ENCODE results near the gene CLNK. TPM values are rescaled to one million over a fixed set of nuclear protein-coding genes. Genes with fewer than 3 reads are reported as not detected.

The CLNK gene
- total and polyA plus RNA-seq, 12 donors, result 0.15 to 0.62 TPM; not detected in 10

- H3K36me3 ChIP-seq, result no peaks in the 10 kb centered on the region
- DNase-seq, result no peak
- WGBS, 2 donors, result 89 to 94% methylated on average over 4 of the region's 4 CpGs
- peaks cover 0 to 18% (median 8%) of the 10 kb centered on the region in 9 donors for H3K4me1 ChIP-seq
- peaks cover 6 to 77% (median 42%) of the 10 kb centered on the region in 7 donors for H3K27me3 ChIP-seq
- no peak overlapping the region for H3K4me3 ChIP-seq
- intact Hi-C loops (cut with DNase I), result loop anchor here in 6 of 10 donors (5.0 to 10.0 kb wide), 4 partner anchors 72 to 92 kb away; no protein-coding TSS in a partner anchor
- TF ChIP-seq, protein P1, sequence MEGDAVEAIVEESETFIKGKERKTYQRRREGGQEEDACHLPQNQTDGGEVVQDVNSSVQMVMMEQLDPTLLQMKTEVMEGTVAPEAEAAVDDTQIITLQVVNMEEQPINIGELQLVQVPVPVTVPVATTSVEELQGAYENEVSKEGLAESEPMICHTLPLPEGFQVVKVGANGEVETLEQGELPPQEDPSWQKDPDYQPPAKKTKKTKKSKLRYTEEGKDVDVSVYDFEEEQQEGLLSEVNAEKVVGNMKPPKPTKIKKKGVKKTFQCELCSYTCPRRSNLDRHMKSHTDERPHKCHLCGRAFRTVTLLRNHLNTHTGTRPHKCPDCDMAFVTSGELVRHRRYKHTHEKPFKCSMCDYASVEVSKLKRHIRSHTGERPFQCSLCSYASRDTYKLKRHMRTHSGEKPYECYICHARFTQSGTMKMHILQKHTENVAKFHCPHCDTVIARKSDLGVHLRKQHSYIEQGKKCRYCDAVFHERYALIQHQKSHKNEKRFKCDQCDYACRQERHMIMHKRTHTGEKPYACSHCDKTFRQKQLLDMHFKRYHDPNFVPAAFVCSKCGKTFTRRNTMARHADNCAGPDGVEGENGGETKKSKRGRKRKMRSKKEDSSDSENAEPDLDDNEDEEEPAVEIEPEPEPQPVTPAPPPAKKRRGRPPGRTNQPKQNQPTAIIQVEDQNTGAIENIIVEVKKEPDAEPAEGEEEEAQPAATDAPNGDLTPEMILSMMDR (IDR thresholded peaks at IDR 0.05), result no peak
- H3K27ac ChIP-seq, result no peak overlapping the region
- no peak for ATAC-seq
- no peaks in the 10 kb centered on the region for H3K9me3 ChIP-seq
Measured at GRCh38 chr4:10462876-10463275, 221.7 kb downstream of the CLNK start.

- Histone ChIP-seq H3K27me3 (peaks cover 6 to 84% (median 41%) of the 10 kb centered on the region in 7 donors), H3K36me3 (no peaks in the 10 kb centered on the region), H3K9me3 (no peaks in the 10 kb centered on the region), H3K4me1 (peaks cover 0 to 23% (median 10%) of the 10 kb centered on the region in 9 donors), H3K27ac (no peak overlapping the region), H3K4me3 (peak overlapping the region in 8 of 10 donors; percentile 24 to 49 (median 38))
- TF ChIP-seq, protein P1 (IDR thresholded peaks at IDR 0.05), result no peak
- WGBS, 2 donors, result 37 to 43% methylated on average over 27 of the region's 27 CpGs
- intact Hi-C loops (cut with DNase I), result loop anchor here in 7 of 10 donors (2.0 to 10.0 kb wide), 5 partner anchors 73 to 93 kb away; no protein-coding TSS in a partner anchor
- DNase-seq, result no peak
- ATAC-seq, result no peak
Measured at GRCh38 chr4:10461850-10462400, 222.6 kb downstream of the CLNK start.

DNA sequence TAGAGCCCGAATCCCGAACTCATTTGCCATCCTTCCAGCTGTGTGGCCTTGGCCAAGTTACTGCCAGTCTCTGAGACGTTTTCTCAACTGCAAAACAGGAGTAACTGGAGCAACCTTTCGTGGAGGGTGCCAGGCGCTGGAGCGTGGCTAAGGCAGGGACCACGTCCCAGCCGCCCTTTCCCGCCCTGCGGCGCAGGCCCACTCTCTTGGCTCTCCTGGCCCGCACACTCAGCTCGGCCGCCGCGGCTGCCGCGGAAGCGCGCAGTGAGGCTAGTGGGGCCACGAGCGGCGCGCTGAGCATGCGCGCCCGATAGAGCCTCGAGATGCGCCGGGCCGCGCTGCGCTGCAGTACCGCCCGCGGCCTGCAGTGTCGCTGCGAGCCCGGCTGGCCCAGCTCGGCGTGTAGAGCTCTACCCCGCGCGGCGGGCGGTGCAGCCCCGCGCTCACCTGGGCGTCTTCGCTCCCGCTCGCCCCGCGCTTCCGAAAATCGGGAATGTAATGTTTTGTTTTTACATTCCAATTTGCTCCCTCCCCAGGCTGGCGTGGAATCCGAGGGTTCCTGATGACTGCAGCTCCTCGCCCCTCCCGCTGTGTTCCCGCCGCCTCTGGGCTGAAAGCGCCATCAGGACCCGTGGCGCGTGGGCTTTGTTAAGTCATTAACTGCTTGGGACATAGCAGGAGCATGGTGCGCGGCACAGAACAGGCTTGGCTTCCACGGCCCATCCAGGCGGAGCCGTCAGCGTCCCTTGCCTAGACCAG lies 223.3 kb downstream of the CLNK start:
- intact Hi-C loops (cut with DNase I), result loop anchor here in 7 of 10 donors (2.0 to 10.0 kb wide), 5 partner anchors 74 to 94 kb away; no protein-coding TSS in a partner anchor
- peak overlapping the region in 8 of 10 donors; percentile 24 to 49 (median 38) for H3K4me3 ChIP-seq
- H3K9me3 ChIP-seq, result no peaks in the 10 kb centered on the region
- peaks cover 0 to 26% (median 14%) of the 10 kb centered on the region in 9 donors for H3K4me1 ChIP-seq
- TF ChIP-seq, protein P1 (IDR thresholded peaks at IDR 0.05), result peak; percentile 83 to 98 (median 92)
- peaks cover 6 to 84% (median 41%) of the 10 kb centered on the region in 7 donors for H3K27me3 ChIP-seq
- no peaks in the 10 kb centered on the region for H3K36me3 ChIP-seq
- no peak overlapping the region for H3K27ac ChIP-seq
- ATAC-seq (peak; percentile 78 to 93 (median 82)), DNase-seq (peak; percentile 15 to 70)
- 5 to 7% methylated on average over 72 of the region's 72 CpGs for WGBS, 2 donors

DNA sequence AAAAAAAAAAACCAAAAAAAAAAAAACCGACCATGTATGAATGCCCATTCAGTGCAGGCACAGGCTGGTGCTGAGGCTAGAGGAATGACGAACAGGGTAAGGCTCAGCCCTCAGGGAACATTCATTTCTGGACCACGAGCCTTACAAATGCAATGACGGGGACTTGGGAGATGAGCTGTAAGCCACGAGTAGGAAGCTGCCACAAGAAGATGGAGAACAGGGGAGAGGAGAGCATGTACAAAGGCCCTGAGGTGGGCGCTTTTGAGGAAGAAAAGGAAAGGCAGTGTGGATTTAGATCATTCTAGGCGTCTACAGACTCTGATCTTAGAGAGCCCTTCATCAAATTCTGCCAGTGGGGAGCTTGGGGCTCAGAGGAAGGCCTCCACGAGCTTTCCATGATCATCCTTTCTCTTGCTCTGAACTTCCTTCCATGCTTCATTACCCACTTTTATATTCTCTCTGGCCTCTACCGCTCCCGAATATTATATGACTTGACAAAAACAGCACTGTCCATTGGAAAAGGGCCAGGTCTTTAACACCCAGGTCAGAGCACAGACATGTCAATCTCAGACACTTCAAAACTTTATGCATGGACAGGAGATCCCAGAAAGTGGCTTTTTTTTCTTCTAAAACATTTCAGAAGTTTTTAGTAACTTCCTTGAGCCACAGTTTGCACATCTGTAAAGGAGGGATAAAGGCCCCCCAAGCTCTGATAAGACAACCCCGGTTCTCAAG lies 224.1 kb downstream of the CLNK start:
- Histone ChIP-seq H3K27me3 (peaks cover 6 to 81% (median 41%) of the 10 kb centered on the region in 7 donors), H3K27ac (no peak overlapping the region), H3K4me3 (peak overlapping the region in 5 of 10 donors; percentile 36 to 49 (median 42)), H3K4me1 (peaks cover 0 to 31% (median 18%) of the 10 kb centered on the region in 9 donors), H3K9me3 (no peaks in the 10 kb centered on the region), H3K36me3 (peaks cover 0 to under 1% (median 0%) of the 10 kb centered on the region in 9 donors)
- TF ChIP-seq, protein P1 (IDR thresholded peaks at IDR 0.05), result no peak
- no peak for ATAC-seq
- no peak for DNase-seq
- intact Hi-C loops (cut with DNase I), result loop anchor here in 7 of 10 donors (2.0 to 10.0 kb wide), 5 partner anchors 74 to 94 kb away; no protein-coding TSS in a partner anchor
- 83 to 90% methylated on average over 11 of the region's 11 CpGs for WGBS, 2 donors
